Subcutaneous abdominal adipose tissue (tissue), 5 donors: ENCODE results near the gene SPG7.

Source experiments
- H3K27ac ChIP-seq: one replicate; pipeline ENCODE4 v1.7.0; 2013; ENCODE audit warnings: low read depth, mild to moderate bottlenecking, inconsistent platforms, low read length, moderate library complexity
- H3K27me3 ChIP-seq, 5 donors: one replicate each; pipeline ENCODE4 v1.7.0; 2013; ENCODE audit warnings: low read length in 5 of 5, inconsistent platforms in 1 of 5; ENCODE audit not compliant: control insufficient read depth in 5 of 5, insufficient read depth in 4 of 5
- H3K36me3 ChIP-seq, 5 donors: one replicate each; pipeline ENCODE4 v1.7.0; 2013; ENCODE audit warnings: low read length in 5 of 5; ENCODE audit not compliant: control insufficient read depth in 5 of 5, insufficient read depth in 5 of 5
- H3K4me1 ChIP-seq, 5 donors: one replicate each; pipeline ENCODE4 v1.7.0; 2013; ENCODE audit warnings: low read length in 5 of 5, mild to moderate bottlenecking in 3 of 5, moderate library complexity in 1 of 5; ENCODE audit not compliant: control insufficient read depth in 5 of 5, insufficient read depth in 5 of 5
- H3K4me3 ChIP-seq, 5 donors: one replicate each; pipeline ENCODE4 v1.7.0; 2013; ENCODE audit warnings: low read length in 5 of 5, low read depth in 1 of 5
- H3K9ac ChIP-seq, 5 donors: one replicate each; pipeline ENCODE4 v1.7.0; 2013; ENCODE audit warnings: low read length in 5 of 5, mild to moderate bottlenecking in 4 of 5, moderate library complexity in 3 of 5
- H3K9me3 ChIP-seq, 5 donors: one replicate each; pipeline ENCODE4 v1.7.0; 2013; ENCODE audit warnings: low read length in 5 of 5; ENCODE audit not compliant: control insufficient read depth in 5 of 5
- donor health status: healthy.
- donor health status: healthy.
- donor health status: healthy.
- donor health status: healthy.
- donor health status: healthy.

SPG7 gene

GRCh38 chr16:89529097-89529496, 20.9 kb downstream of the SPG7 start:
- Histone ChIP-seq H3K27ac (no peak overlapping the region), H3K9me3 (no peaks in the 10 kb centered on the region), H3K9ac (no peak overlapping the region), H3K4me3 (no peak overlapping the region), H3K27me3 (no peaks in the 10 kb centered on the region), H3K4me1 (peaks cover 3 to 35% (median 8%) of the 10 kb centered on the region in 5 donors), H3K36me3 (peaks cover 6 to 98% (median 78%) of the 10 kb centered on the region in 5 donors)

GRCh38 chr16:89530401-89531381, 22.5 kb downstream of the SPG7 start:
- Histone ChIP-seq H3K27ac (no peak overlapping the region), H3K27me3 (no peaks in the 10 kb centered on the region), H3K4me1 (peaks cover 3 to 37% (median 22%) of the 10 kb centered on the region in 5 donors), H3K36me3 (peaks cover 6 to 97% (median 78%) of the 10 kb centered on the region in 5 donors), H3K4me3 (no peak overlapping the region), H3K9ac (no peak overlapping the region), H3K9me3 (no peaks in the 10 kb centered on the region)

GRCh38 chr16:89531821-89532526, 23.8 kb downstream of the SPG7 start:
- Histone ChIP-seq H3K4me1 (peaks cover 3 to 37% (median 22%) of the 10 kb centered on the region in 5 donors), H3K9me3 (no peaks in the 10 kb centered on the region), H3K27ac (no peak overlapping the region), H3K9ac (no peak overlapping the region), H3K36me3 (peaks cover 5 to 91% (median 70%) of the 10 kb centered on the region in 5 donors), H3K4me3 (no peak overlapping the region), H3K27me3 (no peaks in the 10 kb centered on the region)

GRCh38 chr16:89534252-89534756, 26.1 kb downstream of the SPG7 start:
- H3K36me3 ChIP-seq: peaks cover 0 to 86% (median 74%) of the 10 kb centered on the region in 5 donors
- peaks cover 3 to 37% (median 22%) of the 10 kb centered on the region in 5 donors for H3K4me1 ChIP-seq
- H3K27ac ChIP-seq: peak overlapping the region; percentile 47
- H3K9me3 ChIP-seq: no peaks in the 10 kb centered on the region
- no peak overlapping the region for H3K4me3 ChIP-seq
- no peaks in the 10 kb centered on the region for H3K27me3 ChIP-seq
- H3K9ac ChIP-seq: peak overlapping the region in 1 of 5 donors; percentile 14

GRCh38 chr16:89536371-89536770, 28.2 kb downstream of the SPG7 start:
- Histone ChIP-seq H3K27ac (no peak overlapping the region), H3K4me1 (peaks cover 3 to 33% (median 22%) of the 10 kb centered on the region in 5 donors), H3K36me3 (peaks cover 0 to 82% (median 68%) of the 10 kb centered on the region in 5 donors), H3K9me3 (no peaks in the 10 kb centered on the region), H3K4me3 (no peak overlapping the region), H3K9ac (no peak overlapping the region), H3K27me3 (no peaks in the 10 kb centered on the region)

GRCh38 chr16:89536886-89537548, 28.8 kb downstream of the SPG7 start:
- no peak overlapping the region for H3K9ac ChIP-seq
- no peak overlapping the region for H3K4me3 ChIP-seq

GRCh38 chr16:89537549-89537925, 29.3 kb downstream of the SPG7 start:
- no peak overlapping the region for H3K9ac ChIP-seq
- no peaks in the 10 kb centered on the region for H3K9me3 ChIP-seq
- H3K4me1 ChIP-seq: peaks cover 3 to 22% (median 19%) of the 10 kb centered on the region in 5 donors
- H3K4me3 ChIP-seq: no peak overlapping the region
- H3K36me3 ChIP-seq: peaks cover 0 to 82% (median 62%) of the 10 kb centered on the region in 5 donors
- H3K27me3 ChIP-seq: no peaks in the 10 kb centered on the region
- no peak overlapping the region for H3K27ac ChIP-seq

More at GRCh38 chr16:89536886-89537548, 28.8 kb downstream of the SPG7 start:
- peaks cover 3 to 26% (median 22%) of the 10 kb centered on the region in 5 donors for H3K4me1 ChIP-seq
- no peaks in the 10 kb centered on the region for H3K9me3 ChIP-seq
- peaks cover 0 to 82% (median 66%) of the 10 kb centered on the region in 5 donors for H3K36me3 ChIP-seq
- no peaks in the 10 kb centered on the region for H3K27me3 ChIP-seq
- H3K27ac ChIP-seq: no peak overlapping the region

GRCh38 chr16:89538286-89538685, 30.1 kb downstream of the SPG7 start:
- Histone ChIP-seq H3K4me1 (peaks cover 3 to 21% (median 19%) of the 10 kb centered on the region in 5 donors), H3K9me3 (no peaks in the 10 kb centered on the region), H3K27me3 (no peaks in the 10 kb centered on the region), H3K9ac (no peak overlapping the region), H3K27ac (no peak overlapping the region), H3K36me3 (peaks cover 0 to 77% (median 57%) of the 10 kb centered on the region in 5 donors), H3K4me3 (no peak overlapping the region)

- no peak overlapping the region for H3K27ac ChIP-seq
- peaks cover 0 to 73% (median 49%) of the 10 kb centered on the region in 5 donors for H3K36me3 ChIP-seq
- peaks cover 0 to under 1% (median 0%) of the 10 kb centered on the region in 5 donors for H3K4me1 ChIP-seq
- H3K4me3 ChIP-seq: no peak overlapping the region
- no peaks in the 10 kb centered on the region for H3K9me3 ChIP-seq
- no peak overlapping the region for H3K9ac ChIP-seq
- no peaks in the 10 kb centered on the region for H3K27me3 ChIP-seq
These were observed 32.4 kb downstream of the SPG7 start for GRCh38 chr16:89540557-89540956.
